Trophoblast cell (in vitro differentiated cells and primary cell): ENCODE results near the gene CASQ2.
"Not testable (repeated sequence)": the region's sequence is repeated elsewhere in the genome, so short reads cannot be mapped to it uniquely, and the experiment has no call there.

ENCODE experiments used
- DNase-seq, 2 donors: peaks; one replicate each; pipeline ENCODE4 v3.0.0-alpha.2; 2016
- H2AFZ ChIP-seq: 2 replicates; pipeline ENCODE4 v1.6.1; 2013; ENCODE audit warnings: low read length, moderate library complexity, mild to moderate bottlenecking; ENCODE audit not compliant: insufficient read depth, poor library complexity
- H2AK5ac ChIP-seq: 2 replicates; pipeline ENCODE4 v1.6.1; 2013; ENCODE audit warnings: mild to moderate bottlenecking, low read length
- H2BK120ac ChIP-seq: 2 replicates; pipeline ENCODE4 v1.6.1; 2013; ENCODE audit warnings: low read length, mild to moderate bottlenecking, moderate library complexity; ENCODE audit not compliant: insufficient read depth, poor library complexity
- H2BK12ac ChIP-seq: 2 replicates; pipeline ENCODE4 v1.6.1; 2013; ENCODE audit warnings: mild to moderate bottlenecking, low read length, moderate library complexity
- H2BK5ac ChIP-seq: 2 replicates; pipeline ENCODE4 v1.6.1; 2013; ENCODE audit warnings: low read length, low read depth, moderate library complexity, mild to moderate bottlenecking; ENCODE audit not compliant: poor library complexity
- H3K14ac ChIP-seq: 2 replicates; pipeline ENCODE4 v1.6.1; 2013; ENCODE audit warnings: mild to moderate bottlenecking, low read length
- H3K18ac ChIP-seq: 2 replicates; pipeline ENCODE4 v1.6.1; 2013; ENCODE audit warnings: mild to moderate bottlenecking, low read length
- H3K23ac ChIP-seq: 2 replicates; pipeline ENCODE4 v1.6.1; 2013; ENCODE audit warnings: low read length
- H3K27ac ChIP-seq: 2 replicates; pipeline ENCODE4 v1.5.1; 2013; ENCODE audit warnings: low read depth, mild to moderate bottlenecking, inconsistent platforms, low read length, moderate library complexity
- H3K27me3 ChIP-seq: 2 replicates; pipeline ENCODE4 v1.6.1; 2013; ENCODE audit warnings: inconsistent platforms, mild to moderate bottlenecking, low read length, moderate library complexity; ENCODE audit not compliant: insufficient read depth
- H3K36me3 ChIP-seq, 2 experiments: 1 replicate in 1 of 2; 2 replicates in 1 of 2; pipeline ENCODE4 v1.6.1; 2013; ENCODE audit warnings: low read length in 2 of 2, mild to moderate bottlenecking in 2 of 2, moderate library complexity in 1 of 2; ENCODE audit not compliant: insufficient read depth in 2 of 2, control insufficient read depth in 1 of 2
- H3K4ac ChIP-seq: 2 replicates; pipeline ENCODE4 v1.6.1; 2013; ENCODE audit warnings: low read depth, mild to moderate bottlenecking, low read length, moderate library complexity
- H3K4me1 ChIP-seq, 2 experiments: 1 replicate in 1 of 2; 2 replicates in 1 of 2; pipeline ENCODE4 v1.6.1; 2013; ENCODE audit warnings: low read length in 2 of 2, mild to moderate bottlenecking in 2 of 2, moderate library complexity in 1 of 2; ENCODE audit not compliant: insufficient read depth in 2 of 2, control insufficient read depth in 1 of 2
- H3K4me2 ChIP-seq: 2 replicates; pipeline ENCODE4 v1.6.1; 2013; ENCODE audit warnings: inconsistent platforms, mild to moderate bottlenecking, low read length, moderate library complexity
- H3K4me3 ChIP-seq: 2 replicates; pipeline ENCODE4 v1.5.1; 2013; ENCODE audit warnings: mild to moderate bottlenecking, low read depth, low read length, inconsistent platforms
- H3K79me1 ChIP-seq: one replicate; pipeline ENCODE4 v1.6.1; 2013; ENCODE audit warnings: low read length
- H3K79me2 ChIP-seq: 2 replicates; pipeline ENCODE4 v1.6.1; 2013; ENCODE audit warnings: low read length, mild to moderate bottlenecking; ENCODE audit not compliant: control insufficient read depth, insufficient read depth, poor library complexity
- H3K9ac ChIP-seq: 2 replicates; pipeline ENCODE4 v1.6.1; 2013; ENCODE audit warnings: mild to moderate bottlenecking, low read length
- H3K9me3 ChIP-seq: 2 replicates; pipeline ENCODE4 v1.6.1; 2013; ENCODE audit warnings: low read depth, mild to moderate bottlenecking, control low read depth, inconsistent platforms, low read length; ENCODE audit not compliant: insufficient read depth
- H4K12ac ChIP-seq: 2 replicates; pipeline ENCODE4 v1.6.1; 2013; ENCODE audit warnings: low read depth, mild to moderate bottlenecking, low read length, moderate library complexity
- H4K8ac ChIP-seq: 2 replicates; pipeline ENCODE4 v1.6.1; 2013; ENCODE audit warnings: low read depth, mild to moderate bottlenecking, low read length, moderate library complexity
- H4K91ac ChIP-seq: one replicate; pipeline ENCODE4 v1.6.1; 2013; ENCODE audit warnings: low read depth, mild to moderate bottlenecking, low read length, moderate library complexity
- WGBS: extraction: QIAGEN DNeasy Blood & Tissue Kit; methylation state at CpG from one replicate; pipeline ENCODE4 v1.1.7; 2013; ENCODE audit warnings: missing lambda C conversion rate; ENCODE audit not compliant: insufficient read length, insufficient coverage; ENCODE audit errors: extremely low coverage; 5-methylcytosine and 5-hydroxymethylcytosine counted together

CASQ2 gene

DNA sequence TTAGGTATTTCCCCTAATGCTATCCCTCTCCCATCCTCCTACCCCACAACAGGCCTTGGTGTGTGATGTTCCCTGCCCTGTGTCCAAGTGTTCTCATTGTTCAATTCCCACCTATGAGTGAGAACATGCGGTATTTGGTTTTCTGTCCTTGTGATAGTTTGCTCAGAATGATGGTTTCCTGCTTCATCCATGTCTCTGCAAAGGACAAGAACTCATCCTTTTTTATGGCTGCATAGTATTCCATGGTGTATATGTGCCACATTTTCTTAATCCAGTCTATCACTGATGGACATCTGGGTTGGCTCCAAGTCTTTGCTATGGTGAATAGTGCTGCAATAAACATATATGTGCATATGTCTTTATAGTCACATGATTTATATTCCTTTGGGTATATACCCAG lies 10.6 kb upstream of the CASQ2 start:
- not testable (repeated sequence) for H3K27ac ChIP-seq, H3K9ac ChIP-seq, H3K4me1 ChIP-seq, H2AK5ac ChIP-seq, H3K9me3 ChIP-seq, H3K79me1 ChIP-seq, DNase-seq, H2BK120ac ChIP-seq, H3K4me3 ChIP-seq, H3K18ac ChIP-seq, H3K14ac ChIP-seq, H2BK12ac ChIP-seq, H3K4ac ChIP-seq, H4K12ac ChIP-seq, H4K91ac ChIP-seq, H2BK5ac ChIP-seq, H3K4me2 ChIP-seq, H3K23ac ChIP-seq, H3K27me3 ChIP-seq, H4K8ac ChIP-seq, H3K79me2 ChIP-seq, H2AFZ ChIP-seq, H3K36me3 ChIP-seq
- no CpG with 5 or more reads among the region's 1 CpG for WGBS

DNA sequence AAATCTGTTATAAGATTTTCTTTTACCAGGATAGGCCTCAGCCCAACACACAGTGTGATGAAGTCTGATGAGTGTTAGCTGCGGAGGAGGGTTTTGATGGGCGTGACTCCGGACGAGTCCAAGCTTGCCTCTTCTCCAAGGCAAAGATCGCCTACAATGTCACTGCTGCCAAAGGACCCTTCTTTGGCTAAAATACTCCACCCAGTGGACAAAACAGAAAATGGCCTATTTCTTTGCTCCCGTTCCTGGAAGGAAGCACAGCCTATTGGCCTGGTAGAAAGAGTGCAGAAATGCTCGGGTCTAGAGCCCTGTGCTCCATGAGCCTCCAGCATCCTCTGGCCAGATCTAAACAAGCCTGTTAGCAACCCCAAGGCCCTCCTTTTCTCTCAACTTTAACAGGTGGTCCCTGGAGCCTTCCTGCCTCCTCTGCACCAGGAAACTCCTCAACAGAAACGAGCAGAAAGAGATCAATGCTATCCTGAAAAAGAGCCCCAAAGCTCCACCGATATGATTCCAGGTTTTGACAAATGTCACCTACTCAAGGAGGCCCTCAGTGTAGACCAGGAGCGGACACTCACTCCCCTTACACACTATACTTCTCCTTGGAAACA lies 3.4 kb upstream of the CASQ2 start:
- no peak overlapping the region for H4K12ac ChIP-seq
- no peak overlapping the region for H3K18ac ChIP-seq
- H2BK120ac ChIP-seq = peak overlapping the region; percentile 5
- peaks cover 5% of the 10 kb centered on the region for H3K79me1 ChIP-seq
- peak overlapping the region; percentile 46 for H3K4me2 ChIP-seq
- H4K91ac ChIP-seq = peak overlapping the region; percentile 19
- H3K4me3 ChIP-seq = no peak overlapping the region
- peak; percentile 77 to 95 for DNase-seq
- peak overlapping the region; percentile 59 for H3K27ac ChIP-seq
- H3K4me1 ChIP-seq = peaks cover 0 to 3% of the 10 kb centered on the region in 2 experiments
- WGBS = no CpG with 5 or more reads among the region's 10 CpGs
- no peaks in the 10 kb centered on the region for H3K79me2 ChIP-seq
- H3K27me3 ChIP-seq = no peaks in the 10 kb centered on the region
- H2AK5ac ChIP-seq = no peak overlapping the region
- H3K9me3 ChIP-seq = no peaks in the 10 kb centered on the region
- peak overlapping the region; percentile 22 for H2BK5ac ChIP-seq
- H2AFZ ChIP-seq = no peak overlapping the region
- no peak overlapping the region for H3K4ac ChIP-seq
- H2BK12ac ChIP-seq = no peak overlapping the region
- H3K9ac ChIP-seq = no peak overlapping the region
- no peak overlapping the region for H3K23ac ChIP-seq
- H3K14ac ChIP-seq = no peak overlapping the region
- H3K36me3 ChIP-seq = no peaks in the 10 kb centered on the region
- peak overlapping the region; percentile 32 for H4K8ac ChIP-seq

DNA sequence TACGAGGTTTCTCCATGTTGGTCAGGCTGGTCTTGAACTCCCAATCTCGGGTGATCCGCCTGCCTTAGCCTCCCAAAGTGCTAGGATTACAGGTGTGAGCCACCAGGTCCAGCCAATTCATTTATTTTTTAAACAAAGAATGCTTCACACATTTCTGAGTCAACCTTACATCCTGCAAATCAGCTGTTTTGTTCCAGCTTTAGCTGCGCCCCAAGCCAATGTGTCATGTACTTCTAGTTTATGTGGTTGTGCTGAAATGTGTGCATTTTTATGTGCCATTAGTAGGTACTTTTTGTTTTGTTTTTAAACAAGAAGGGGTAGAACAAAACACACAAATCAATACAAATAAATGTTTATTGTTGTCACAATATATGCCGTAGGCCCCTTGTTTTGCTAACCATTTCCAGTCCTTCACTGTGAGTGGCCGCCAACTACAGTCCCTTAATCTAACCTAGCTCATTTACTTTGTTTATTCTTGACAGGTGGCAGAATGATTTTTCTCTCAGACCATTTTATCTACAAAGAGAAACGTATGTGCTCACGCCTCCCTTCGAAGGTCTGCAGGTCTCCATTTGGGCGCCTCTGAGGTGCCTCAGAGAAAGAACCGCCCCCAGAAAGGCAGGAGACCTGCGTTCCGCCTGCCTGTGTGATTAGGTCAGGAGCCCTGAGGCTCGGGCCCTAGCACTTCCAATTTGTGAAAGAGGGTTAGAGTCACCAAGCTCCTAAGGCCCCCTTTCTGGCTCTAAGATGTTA lies 2.8 kb upstream of the CASQ2 start:
- Histone ChIP-seq H3K4me3 (no peak overlapping the region), H3K18ac (no peak overlapping the region), H3K23ac (no peak overlapping the region), H3K79me1 (peaks cover 5% of the 10 kb centered on the region), H2AK5ac (no peak overlapping the region), H3K36me3 (no peaks in the 10 kb centered on the region), H4K91ac (peak overlapping the region; percentile 19), H2BK12ac (peak overlapping the region; percentile 75), H2BK120ac (peak overlapping the region; percentile 52), H4K8ac (peak overlapping the region; percentile 32), H3K79me2 (no peaks in the 10 kb centered on the region), H2BK5ac (peak overlapping the region; percentile 22), H4K12ac (no peak overlapping the region), H3K9me3 (no peaks in the 10 kb centered on the region), H3K27me3 (no peaks in the 10 kb centered on the region), H3K4me2 (peak overlapping the region; percentile 46), H3K27ac (peak overlapping the region; percentile 59), H3K9ac (no peak overlapping the region), H3K14ac (no peak overlapping the region), H3K4me1 (peaks cover 0 to 3% of the 10 kb centered on the region in 2 experiments), H3K4ac (no peak overlapping the region), H2AFZ (no peak overlapping the region)
- peak in 1 of 2 donors; percentile 45 for DNase-seq
- WGBS = no CpG with 5 or more reads among the region's 14 CpGs

DNA sequence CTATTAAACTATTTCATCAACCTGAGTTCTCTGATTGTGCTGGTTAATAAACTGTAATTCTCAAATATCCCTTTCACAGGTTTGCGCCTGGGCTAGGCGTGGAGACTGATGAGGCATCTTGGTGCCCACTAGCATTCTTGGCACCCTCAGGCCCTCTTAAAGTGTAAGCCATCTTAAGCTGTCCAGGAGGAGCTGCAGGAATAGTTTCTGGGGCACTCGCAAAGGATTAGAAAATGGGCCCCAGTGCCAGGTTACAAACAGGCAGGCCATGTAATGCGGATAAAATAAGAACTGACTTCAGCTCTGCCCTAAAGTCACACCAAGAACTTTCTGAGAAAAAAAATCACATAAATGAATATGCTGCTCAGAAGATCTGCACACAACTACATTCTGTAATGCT lies 1.1 kb downstream of the CASQ2 start:
- H3K14ac ChIP-seq = no peak overlapping the region
- no peak overlapping the region for H2AK5ac ChIP-seq
- no peak overlapping the region for H2BK5ac ChIP-seq
- H3K23ac ChIP-seq = no peak overlapping the region
- no peaks in the 10 kb centered on the region for H3K36me3 ChIP-seq
- H3K79me1 ChIP-seq = peaks cover 5% of the 10 kb centered on the region
- H3K27me3 ChIP-seq = no peaks in the 10 kb centered on the region
- H3K4me3 ChIP-seq = no peak overlapping the region
- no peak overlapping the region for H4K12ac ChIP-seq
- no peak overlapping the region for H2BK120ac ChIP-seq
- WGBS = no CpG with 5 or more reads among the region's 4 CpGs
- no peak overlapping the region for H2AFZ ChIP-seq
- H4K8ac ChIP-seq = no peak overlapping the region
- no peaks in the 10 kb centered on the region for H3K79me2 ChIP-seq
- H4K91ac ChIP-seq = no peak overlapping the region
- no peak overlapping the region for H3K27ac ChIP-seq
- H3K9me3 ChIP-seq = no peaks in the 10 kb centered on the region
- no peak overlapping the region for H3K9ac ChIP-seq
- H2BK12ac ChIP-seq = no peak overlapping the region
- no peak for DNase-seq
- H3K4me2 ChIP-seq = no peak overlapping the region
- H3K4ac ChIP-seq = no peak overlapping the region
- H3K18ac ChIP-seq = no peak overlapping the region
- H3K4me1 ChIP-seq = peaks cover 5 to 8% of the 10 kb centered on the region in 2 experiments
